H1 (cell line): ENCODE data around the gene CNNM3. TPM values are rescaled to one million over a fixed set of nuclear protein-coding genes. Genes with fewer than 3 reads are reported as not detected.

Experiments used
- CTCF ChIA-PET: fragments of 300-600 bp; sonication (Branson Sonifier 250); formaldehyde crosslinking; loops from one replicate; lab custom pipeline; 2021; ENCODE audit not compliant: partially characterized antibody; lab: Charles Lee
- POLR2A ChIA-PET: fragments of 300-600 bp; sonication (Branson Sonifier 250); formaldehyde crosslinking; loops from one replicate; lab custom pipeline; 2021; ENCODE audit warnings: inconsistent platforms; ENCODE audit not compliant: partially characterized antibody; lab: Charles Lee
- DNase-seq, 2 experiments: peaks; one replicate each; pipeline versions ENCODE4 v3.0.0 to v3.0.0-alpha.2; 2010 to 2022; ENCODE audit warnings: low spot score in 2 of 2, low read depth in 1 of 2, mixed read lengths in 1 of 2
- FAIRE-seq: peaks from 2 replicates; lab custom pipeline; 2011; peaks lifted over from hg19 to GRCh38; lab: Jason Lieb, UNC
- H2AFZ ChIP-seq: 2 replicates; pipeline ENCODE4 v1.8.1; 2012; ENCODE audit warnings: low read length, inconsistent platforms
- H2AK5ac ChIP-seq: 2 replicates; pipeline ENCODE4 v1.6.1; 2013; ENCODE audit warnings: low read depth, low read length
- H2BK120ac ChIP-seq: replicated peaks from 2 replicates; pipeline ENCODE3; 2013; ENCODE audit warnings: low read depth, low read length, inconsistent platforms
- H2BK12ac ChIP-seq: 2 replicates; pipeline ENCODE4 v1.6.1; 2013; ENCODE audit warnings: low read depth, low read length
- H2BK15ac ChIP-seq: 2 replicates; pipeline ENCODE4 v1.6.1; 2013; ENCODE audit warnings: low read length
- H2BK20ac ChIP-seq: 2 replicates; pipeline ENCODE4 v1.6.1; 2013; ENCODE audit warnings: low read length
- H2BK5ac ChIP-seq: 2 replicates; pipeline ENCODE4 v1.6.1; 2013; ENCODE audit warnings: low read depth, low read length
- H3K14ac ChIP-seq: 2 replicates; pipeline ENCODE4 v1.6.1; 2013; ENCODE audit warnings: inconsistent platforms; ENCODE audit not compliant: insufficient read length
- H3K18ac ChIP-seq: 2 replicates; pipeline ENCODE4 v1.6.1; 2013; ENCODE audit warnings: low read length; ENCODE audit errors: extremely low read depth
- H3K23ac ChIP-seq: 2 replicates; pipeline ENCODE4 v1.6.1; 2013; ENCODE audit warnings: inconsistent platforms; ENCODE audit not compliant: insufficient read length
- H3K23me2 ChIP-seq: 2 replicates; pipeline ENCODE4 v1.6.1; 2013; ENCODE audit warnings: low read depth, low read length
- H3K27ac ChIP-seq: 2 replicates; pipeline ENCODE4 v1.6.1; 2011; ENCODE audit warnings: low read depth, low read length, inconsistent platforms
- H3K27me3 ChIP-seq, 4 experiments: replicated peaks in 1 of 4; 1 replicate in 1 of 4; 2 replicates in 3 of 4; pipeline versions ENCODE4 v1.6.1 to v1.8.1; 2011 to 2013; ENCODE audit warnings: low read length in 3 of 4, mild to moderate bottlenecking in 3 of 4, inconsistent platforms in 2 of 4, mixed read lengths in 2 of 4, moderate library complexity in 1 of 4; ENCODE audit not compliant: control insufficient read depth in 3 of 4, insufficient read depth in 3 of 4; ENCODE audit errors: extremely low read depth in 1 of 4
- H3K36me3 ChIP-seq, 4 experiments: 2 replicates each; pipeline versions ENCODE4 v1.6.1 to v1.8.1; 2011 to 2013; ENCODE audit warnings: mild to moderate bottlenecking in 4 of 4, low read length in 3 of 4, moderate library complexity in 2 of 4, control low read depth in 1 of 4, inconsistent platforms in 1 of 4; ENCODE audit not compliant: insufficient read depth in 4 of 4, control insufficient read depth in 2 of 4
- H3K4ac ChIP-seq: replicated peaks from 2 replicates; pipeline ENCODE3; 2013; ENCODE audit warnings: low read length, low read depth, mixed read lengths, inconsistent platforms; ENCODE audit not compliant: insufficient read length
- H3K4me1 ChIP-seq, 4 experiments: replicated peaks in 1 of 4; 1 replicate in 1 of 4; 2 replicates in 3 of 4; pipeline versions ENCODE4 v1.6.1 to v1.8.1; 2011 to 2013; ENCODE audit warnings: low read length in 3 of 4, inconsistent platforms in 2 of 4, mixed read lengths in 1 of 4; ENCODE audit not compliant: insufficient read depth in 4 of 4, control insufficient read depth in 3 of 4
- H3K4me2 ChIP-seq, 2 experiments: 2 replicates each; pipeline versions ENCODE4 v1.6.1 to v1.8.1; 2011 to 2013; ENCODE audit warnings: low read depth in 2 of 2, low read length in 2 of 2, control low read depth in 1 of 2, inconsistent platforms in 1 of 2, mild to moderate bottlenecking in 1 of 2; ENCODE audit not compliant: insufficient read depth in 1 of 2
- H3K4me3 ChIP-seq, 4 experiments: fragments of 200-600, 300-600 bp in 1 of 4; sonication (generic), shearing (Covaris generic), sonication (Bioruptor Twin) in 1 of 4; 2 replicates each; pipeline versions ENCODE4 v1.5.1 to v1.8.1; 2011 to 2016; ENCODE audit warnings: low read length in 4 of 4, low read depth in 3 of 4, control low read depth in 2 of 4, inconsistent platforms in 2 of 4, mild to moderate bottlenecking in 2 of 4, mixed read lengths in 1 of 4, moderate library complexity in 1 of 4; ENCODE audit not compliant: insufficient read depth in 2 of 4; ENCODE audit errors: extremely low read depth in 1 of 4
- H3K56ac ChIP-seq: replicated peaks from 2 replicates; pipeline ENCODE3; 2013; ENCODE audit warnings: low read depth, mild to moderate bottlenecking, mixed read lengths, low read length, inconsistent platforms; ENCODE audit not compliant: insufficient read length
- H3K79me1 ChIP-seq: 2 replicates; pipeline ENCODE4 v1.6.1; 2013; ENCODE audit warnings: low read depth, low read length, control low read depth
- H3K79me2 ChIP-seq, 2 experiments: 2 replicates each; pipeline versions ENCODE4 v1.6.1 to v1.8.1; 2012 to 2013; ENCODE audit warnings: low read length in 2 of 2, mild to moderate bottlenecking in 2 of 2, inconsistent platforms in 1 of 2; ENCODE audit not compliant: insufficient read depth in 2 of 2, control insufficient read depth in 1 of 2
- H3K9ac ChIP-seq, 4 experiments: replicated peaks in 1 of 4; 1 replicate in 1 of 4; 2 replicates in 3 of 4; pipeline versions ENCODE4 v1.6.1 to v1.8.1; 2011 to 2013; ENCODE audit warnings: low read depth in 3 of 4, low read length in 3 of 4, control low read depth in 2 of 4, mild to moderate bottlenecking in 2 of 4, moderate library complexity in 2 of 4, inconsistent platforms in 1 of 4; ENCODE audit errors: extremely low read depth in 1 of 4
- H3K9me3 ChIP-seq, 2 experiments: 2 replicates each; pipeline versions ENCODE4 v1.6.1 to v1.8.1; 2012 to 2013; ENCODE audit warnings: mild to moderate bottlenecking in 2 of 2, moderate library complexity in 2 of 2, control low read depth in 1 of 2, inconsistent platforms in 1 of 2, low read depth in 1 of 2, low read length in 1 of 2, mixed read lengths in 1 of 2; ENCODE audit not compliant: insufficient read depth in 2 of 2
- H4K20me1 ChIP-seq, 2 experiments: replicated peaks in 1 of 2; 2 replicates each; pipeline versions ENCODE3 to v1.8.1; 2011 to 2013; ENCODE audit warnings: inconsistent platforms in 2 of 2, low read length in 2 of 2, mild to moderate bottlenecking in 1 of 2; ENCODE audit not compliant: insufficient read depth in 2 of 2, control insufficient read depth in 1 of 2
- H4K5ac ChIP-seq: 2 replicates; pipeline ENCODE4 v1.6.1; 2013; ENCODE audit warnings: low read length, low read depth, mixed read lengths, inconsistent platforms; ENCODE audit not compliant: insufficient read length
- H4K8ac ChIP-seq: 2 replicates; pipeline ENCODE4 v1.8.0; 2013; ENCODE audit warnings: mild to moderate bottlenecking, moderate library complexity, low read length, inconsistent platforms; ENCODE audit not compliant: insufficient read depth; ENCODE audit errors: extremely low read depth
- H4K91ac ChIP-seq: replicated peaks from 2 replicates; pipeline ENCODE3; 2013; ENCODE audit warnings: low read length, mixed read lengths, inconsistent platforms; ENCODE audit not compliant: insufficient read length
- BACH1 ChIP-seq: IDR thresholded peaks from 2 replicates; pipeline ENCODE4 v1.6.1; 2012; ENCODE audit warnings: low read length, improper control_type of control experiment
- CHD1 ChIP-seq: IDR thresholded peaks from 2 replicates; pipeline ENCODE4 v1.6.1; 2012; ENCODE audit warnings: low read depth, low read length, improper control_type of control experiment
- GTF2F1 ChIP-seq: IDR thresholded peaks from 2 replicates; pipeline ENCODE4 v1.6.1; 2012; ENCODE audit warnings: low read depth, low read length, improper control_type of control experiment, borderline replicate concordance
- KDM1A ChIP-seq: fragments of 200-600, 300-600 bp; sonication (generic); IDR thresholded peaks from 2 replicates; pipeline ENCODE4 v1.7.1; 2016; ENCODE audit warnings: mild to moderate bottlenecking, low read length, borderline replicate concordance
- MAFK ChIP-seq: IDR thresholded peaks from 2 replicates; pipeline ENCODE4 v1.6.1; 2012; ENCODE audit warnings: low read depth, mild to moderate bottlenecking, improper control_type of control experiment, low read length
- RFX5 ChIP-seq: IDR thresholded peaks from 2 replicates; pipeline ENCODE4 v1.6.1; 2011; ENCODE audit warnings: low read depth, low read length, improper control_type of control experiment, borderline replicate concordance
- TAF1 ChIP-seq: IDR thresholded peaks from 2 replicates; pipeline ENCODE4 v1.6.1; 2011; ENCODE audit warnings: mild to moderate bottlenecking, low read depth, low read length
- WGBS, 2 experiments: shearing (Covaris generic) in 1 of 2; methylation state at CpG; one replicate each; pipeline versions ENCODE4 v1.1.6 to v1.1.7; 2013 to 2015; ENCODE audit warnings: low lambda C conversion rate in 2 of 2, mixed read lengths in 2 of 2, inconsistent platforms in 1 of 2, low coverage in 1 of 2, missing lambda C conversion rate in 1 of 2; ENCODE audit not compliant: insufficient replicate concordance in 2 of 2, insufficient coverage in 1 of 2, insufficient read length in 1 of 2; ENCODE audit errors: extremely low coverage in 1 of 2, missing lambda C conversion rate in 1 of 2; 5-methylcytosine and 5-hydroxymethylcytosine counted together
- polyA plus RNA-seq, 7 experiments: library from polyadenylated mRNA; depleted of rRNA in 3 of 7; stranded (reverse) in 5 of 7; unstranded in 2 of 7; fragments of >200 nt in 5 of 7; fragments of 200-250 nt in 2 of 7; gene quantifications; 1 replicate in 5 of 7; 2 replicates in 1 of 7; 4 replicates in 1 of 7; pipeline versions ENCODE4 v1.2.1 to v1.2.3, GENCODE V29; 2011 to 2013; ENCODE audit warnings: missing spikeins in 2 of 7, mixed read lengths in 2 of 7
- total RNA-seq: library from RNA; stranded (reverse); fragmentation: NEBNext Ultra II Directional; extraction: Animal tissue kit (Norgen Biotek cat#: 25700); gene quantifications from 2 replicates; pipeline ENCODE4 v1.2.1, GENCODE V29; 2021
- TF ChIP-seq, protein P1 (sequence below): IDR thresholded peaks from 2 replicates; pipeline ENCODE4 v1.6.1; 2012; ENCODE audit warnings: inconsistent platforms
- TF ChIP-seq, protein P2 (sequence below): IDR thresholded peaks from 2 replicates; pipeline ENCODE4 v1.6.1; 2011; ENCODE audit warnings: low read depth, mild to moderate bottlenecking, low read length; ENCODE audit not compliant: insufficient read depth

CNNM3 gene
- total and polyA plus RNA-seq, 2 of the 8 experiments (the other 6 are each of a cell fraction or from before 2014, with no cell fraction given): 29.1 to 29.2 TPM

DNA sequence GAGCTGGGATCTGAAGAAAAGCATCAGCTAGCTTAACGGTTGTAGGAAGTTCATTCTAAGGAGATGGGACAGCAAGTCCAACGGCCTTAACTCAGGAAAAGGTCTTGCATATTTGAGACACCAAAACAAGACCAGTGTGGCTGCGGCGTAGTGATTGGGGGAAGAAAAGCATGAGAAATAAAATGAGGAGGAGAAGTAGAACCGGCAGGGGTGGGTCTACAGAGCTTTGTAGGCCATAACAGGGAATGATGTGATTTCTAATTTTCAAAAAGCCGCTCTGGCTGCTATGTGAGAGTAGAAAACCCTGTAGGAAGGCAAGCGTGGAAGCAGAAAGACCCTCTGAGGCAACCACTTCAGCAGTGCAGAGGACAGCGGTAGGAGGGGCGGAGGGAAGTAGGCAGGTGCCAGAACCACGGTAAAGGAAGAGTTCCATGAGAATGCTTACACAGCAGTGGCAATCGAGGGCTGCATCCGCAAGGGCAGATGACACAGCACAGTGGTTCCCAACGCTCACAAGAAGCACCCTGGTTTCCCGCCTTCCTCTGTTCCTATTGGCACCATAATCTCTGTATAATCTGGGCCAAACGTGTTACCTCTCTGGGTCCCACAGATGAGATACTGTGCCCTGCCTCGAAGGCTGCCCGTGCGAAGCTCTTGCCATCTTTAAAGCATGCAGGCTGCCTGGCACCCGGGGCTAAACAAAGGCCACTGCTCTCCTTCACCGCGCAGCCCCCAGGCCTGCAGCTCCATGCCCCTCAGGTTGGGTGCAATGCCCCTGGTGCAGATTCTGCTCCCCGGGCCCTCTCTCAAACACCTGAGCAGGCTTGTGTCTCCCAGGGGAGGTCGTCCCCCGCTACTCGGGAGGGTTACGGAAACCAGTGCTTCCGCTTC lies 41.0 kb downstream of the CNNM3 start:
- Histone ChIP-seq H3K4me2 (peak overlapping the region; percentile 86 to 87), H2BK20ac (no peak overlapping the region), H4K20me1 (peaks cover 11 to 13% of the 10 kb centered on the region in 2 experiments), H2BK5ac (no peak overlapping the region), H4K91ac (peak overlapping the region; percentile 25), H3K36me3 (peaks cover 4 to 32% (median 21%) of the 10 kb centered on the region in 4 experiments; a peak in 6 of 8 replicates), H3K18ac (peak overlapping the region; percentile 54; the same call in 1 of the 2 replicates), H2AK5ac (0 out of 2 replicates have a peak overlapping the region, but pooled peaks have one; percentile 15), H3K23ac (no peak overlapping the region), H3K56ac (peak overlapping the region; percentile 42), H4K5ac (peak overlapping the region; percentile 51), H3K4me3 (peak overlapping the region; percentile 49 to 75 (median 68)), H2BK120ac (no peak overlapping the region), H3K4ac (no peak overlapping the region), H3K79me1 (peaks cover 7% of the 10 kb centered on the region; the same call in 1 of the 2 replicates), H2BK12ac (0 out of 2 replicates have a peak overlapping the region, but pooled peaks have one; percentile 46), H2BK15ac (no peak overlapping the region), H3K23me2 (peaks cover 10% of the 10 kb centered on the region; the same call in 1 of the 2 replicates), H3K27ac (no peak overlapping the region; the same call in 1 of the 2 replicates), H3K9ac (peak overlapping the region in 3 of 4 experiments; percentile 1 to 49 (median 45); a peak in 5 of 7 replicates), H3K9me3 (no peaks in the 10 kb centered on the region), H3K14ac (no peak overlapping the region), H3K4me1 (peaks cover 3 to 11% (median 8%) of the 10 kb centered on the region in 4 experiments), H3K79me2 (peaks cover 0 to 17% of the 10 kb centered on the region in 2 experiments; a peak in 3 of 4 replicates), H4K8ac (no peak overlapping the region; the same call in 1 of the 2 replicates), H3K27me3 (no peaks in the 10 kb centered on the region), H2AFZ (no peak overlapping the region; the same call in 1 of the 2 replicates)
- DNase-seq (no peak), FAIRE-seq (no peak)
- POLR2A ChIA-PET: interaction anchor here (0.6 to 5.8 kb wide), 19 partner anchors 9 to 108 kb away, joined by 3 to 49 read pairs (median 9); partner anchors contain the start of genes ANKRD23, CNNM3 and SEMA4C
- CTCF ChIA-PET: interaction anchor here (0.6 to 8.3 kb wide), 42 partner anchors 10 to 307 kb away, joined by 3 to 89 read pairs (median 7); partner anchors contain the start of genes ANKRD23 and ANKRD36
- WGBS, 2 experiments: 25% methylated on average over 27 of the region's 27 CpGs; no CpG with 5 or more reads in 1 of the 2 experiments
- TF ChIP-seq BACH1 (peak; percentile 49; the same call in 1 of the 2 replicates), TAF1 (peak; percentile 34; the same call in 1 of the 2 replicates), CHD1 (no peak), KDM1A (no peak), GTF2F1 (no peak), RFX5 (no peak), MAFK (peak; percentile 34; the same call in 1 of the 2 replicates)
- TF ChIP-seq, protein P1, sequence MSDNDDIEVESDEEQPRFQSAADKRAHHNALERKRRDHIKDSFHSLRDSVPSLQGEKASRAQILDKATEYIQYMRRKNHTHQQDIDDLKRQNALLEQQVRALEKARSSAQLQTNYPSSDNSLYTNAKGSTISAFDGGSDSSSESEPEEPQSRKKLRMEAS: peak; percentile 60; the same call in 1 of the 2 replicates
- TF ChIP-seq, protein P2, sequence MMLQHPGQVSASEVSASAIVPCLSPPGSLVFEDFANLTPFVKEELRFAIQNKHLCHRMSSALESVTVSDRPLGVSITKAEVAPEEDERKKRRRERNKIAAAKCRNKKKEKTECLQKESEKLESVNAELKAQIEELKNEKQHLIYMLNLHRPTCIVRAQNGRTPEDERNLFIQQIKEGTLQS: no peak
